Lower lobe of right lung (tissue), 2 donors: Measurements from ENCODE around the gene ZFYVE21. TPM values are rescaled to one million over a fixed set of nuclear protein-coding genes. Genes with fewer than 3 reads are reported as not detected.
"Not testable (repeated sequence)": the region's sequence is repeated elsewhere in the genome, so short reads cannot be mapped to it uniquely, and the experiment has no call there.

Experiments
- ATAC-seq, 2 donors: fragments of 200-7000 bp; cut with Tn5 transposase; one replicate each; pipeline ENCODE4 v1.9.1; 2020 to 2022; ENCODE audit warnings: mild to moderate bottlenecking in 2 of 2, moderate library complexity in 2 of 2
- DNase-seq: peaks from one replicate; pipeline ENCODE4 v3.0.0-alpha.2; 2020
- H3K27ac ChIP-seq: fragments of 200-600 bp; one replicate; pipeline ENCODE4 v1.8.0; 2022
- H3K27me3 ChIP-seq: fragments of 200-600 bp; one replicate; pipeline ENCODE4 v1.8.0; 2022; ENCODE audit warnings: low read depth
- H3K36me3 ChIP-seq: fragments of 200-600 bp; one replicate; pipeline ENCODE4 v1.8.0; 2022; ENCODE audit warnings: mild to moderate bottlenecking
- H3K4me1 ChIP-seq: fragments of 200-600 bp; one replicate; pipeline ENCODE4 v1.8.0; 2022
- H3K4me3 ChIP-seq: fragments of 200-600 bp; one replicate; pipeline ENCODE4 v1.8.0; 2022; ENCODE audit warnings: mild to moderate bottlenecking
- H3K9me3 ChIP-seq: fragments of 200-600 bp; one replicate; pipeline ENCODE4 v1.8.0; 2022
- CTCF ChIP-seq: fragments of 200-600 bp; IDR thresholded peaks from one replicate; pipeline ENCODE4 v1.8.0; 2022; ENCODE audit warnings: antibody characterized with exemption, mild to moderate bottlenecking
- intact Hi-C: fragments of 100-400 bp; cut with DNase I; formaldehyde crosslinking; loops from one replicate; pipeline ENCODE4 v1.11.0; 2022
- total RNA-seq: library from RNA; stranded (reverse); fragmentation: NEBNext Ultra II Directional; extraction: Animal tissue kit (Norgen Biotek cat#: 25700); gene quantifications from one replicate; pipeline ENCODE4 v1.2.1, GENCODE V29; 2021
- donor health status: DM: no; HTN: yes; CAD: no; lungs with severe emphysema.

Gene ZFYVE21
- total RNA-seq, 1 donor from 2014 or later: 49.4 TPM

DNA sequence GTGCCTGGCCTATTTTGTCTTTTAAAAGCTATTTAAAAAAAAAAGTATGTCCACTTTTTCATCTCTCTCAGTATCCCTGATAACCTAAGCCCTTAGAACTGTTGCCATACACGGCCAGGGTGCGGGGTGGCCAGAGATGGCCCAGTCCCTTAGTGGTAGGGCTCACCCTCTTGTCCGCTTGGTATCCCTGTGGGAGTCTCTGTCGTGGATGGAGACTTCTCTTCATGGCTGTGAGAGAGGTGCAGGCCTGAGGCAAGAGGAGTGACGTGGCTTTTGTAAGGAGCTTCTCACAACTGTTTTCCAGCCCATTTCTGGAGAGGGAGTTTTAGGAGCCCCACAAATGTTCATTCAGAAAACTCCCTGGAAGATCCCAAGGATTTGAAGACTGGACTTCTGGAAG, 27.2 kb upstream of the ZFYVE21 start:
- TF ChIP-seq CTCF: no peak
- Histone ChIP-seq H3K27me3 (no peaks in the 10 kb centered on the region), H3K4me3 (no peak overlapping the region), H3K4me1 (peaks cover 15% of the 10 kb centered on the region), H3K9me3 (no peaks in the 10 kb centered on the region), H3K36me3 (peaks cover 94% of the 10 kb centered on the region), H3K27ac (no peak overlapping the region)
- intact Hi-C loops: no loop called here
- DNase-seq (no peak), ATAC-seq (no peak)

GRCh38 chr14:103688906-103689902, 26.4 kb upstream of the ZFYVE21 start:
- peak; percentile 81 to 82 for ATAC-seq
- no peak for TF ChIP-seq CTCF
- peak; percentile 78 for DNase-seq
- peaks cover 94% of the 10 kb centered on the region for H3K36me3 ChIP-seq
- no peaks in the 10 kb centered on the region for H3K9me3 ChIP-seq
- no peak overlapping the region for H3K4me3 ChIP-seq
- intact Hi-C loops: no loop called here
- peaks cover 17% of the 10 kb centered on the region for H3K4me1 ChIP-seq
- peak overlapping the region; percentile 41 for H3K27ac ChIP-seq
- H3K27me3 ChIP-seq: no peaks in the 10 kb centered on the region

DNA sequence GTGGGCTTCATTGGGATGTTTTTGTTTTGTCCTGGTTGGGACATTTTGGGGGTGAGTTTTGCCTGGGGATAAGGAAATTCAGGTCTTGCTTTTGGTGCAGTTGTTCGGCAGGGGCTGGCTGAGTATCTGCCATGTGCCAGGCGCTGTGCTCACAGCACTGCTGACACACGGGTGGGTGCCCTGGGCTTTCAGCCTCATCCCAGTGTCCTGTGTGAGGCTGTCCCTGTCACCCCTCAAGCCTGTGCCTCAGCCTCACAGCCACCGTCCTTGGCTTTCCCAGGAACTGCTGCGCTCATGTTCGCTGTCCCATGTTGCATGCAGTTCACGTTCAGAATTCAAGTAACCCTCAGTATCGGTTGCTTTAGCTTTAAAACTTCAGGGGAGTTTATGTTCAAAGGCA, 25.3 kb upstream of the ZFYVE21 start:
- TF ChIP-seq CTCF: no peak
- no peak for DNase-seq
- H3K27me3 ChIP-seq: no peaks in the 10 kb centered on the region
- no peak for ATAC-seq
- no peak overlapping the region for H3K4me3 ChIP-seq
- peaks cover 24% of the 10 kb centered on the region for H3K4me1 ChIP-seq
- H3K36me3 ChIP-seq: peaks cover 94% of the 10 kb centered on the region
- intact Hi-C loops: no loop called here
- H3K27ac ChIP-seq: no peak overlapping the region
- no peaks in the 10 kb centered on the region for H3K9me3 ChIP-seq

GRCh38 chr14:103691655-103692054, 24.0 kb upstream of the ZFYVE21 start:
- H3K27me3 ChIP-seq, intact Hi-C loops, H3K27ac ChIP-seq, H3K4me3 ChIP-seq, ATAC-seq, DNase-seq, H3K9me3 ChIP-seq: not testable (repeated sequence)
- H3K36me3 ChIP-seq: peaks cover 86% of the 10 kb centered on the region
- peaks cover 37% of the 10 kb centered on the region for H3K4me1 ChIP-seq

DNA sequence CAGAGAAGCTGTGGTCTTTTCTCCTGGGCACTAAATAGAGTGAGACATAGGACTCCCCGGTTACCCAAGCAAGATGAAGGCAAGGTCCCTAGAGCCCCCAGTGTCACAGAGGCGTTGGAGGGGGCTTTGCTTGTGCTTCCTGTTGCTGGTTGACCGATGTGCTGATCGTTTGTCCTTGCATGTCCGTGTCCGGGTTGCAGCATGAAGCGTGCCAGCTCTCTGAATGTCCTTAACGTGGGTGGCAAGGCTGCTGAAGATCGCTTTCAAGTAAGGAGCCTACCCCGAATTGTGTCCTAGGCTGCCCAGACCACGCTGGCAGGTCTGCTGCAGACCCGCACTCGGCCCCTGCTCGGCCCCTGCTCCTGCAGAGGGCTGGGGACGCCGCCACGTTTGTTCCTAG, 23.5 kb upstream of the ZFYVE21 start:
- Histone ChIP-seq H3K4me1 (peaks cover 42% of the 10 kb centered on the region), H3K9me3 (no peaks in the 10 kb centered on the region), H3K4me3 (no peak overlapping the region), H3K27ac (no peak overlapping the region), H3K27me3 (no peaks in the 10 kb centered on the region), H3K36me3 (peaks cover 82% of the 10 kb centered on the region)
- intact Hi-C loops: no loop called here
- DNase-seq (no peak), ATAC-seq (no peak)
- TF ChIP-seq CTCF: no peak

DNA sequence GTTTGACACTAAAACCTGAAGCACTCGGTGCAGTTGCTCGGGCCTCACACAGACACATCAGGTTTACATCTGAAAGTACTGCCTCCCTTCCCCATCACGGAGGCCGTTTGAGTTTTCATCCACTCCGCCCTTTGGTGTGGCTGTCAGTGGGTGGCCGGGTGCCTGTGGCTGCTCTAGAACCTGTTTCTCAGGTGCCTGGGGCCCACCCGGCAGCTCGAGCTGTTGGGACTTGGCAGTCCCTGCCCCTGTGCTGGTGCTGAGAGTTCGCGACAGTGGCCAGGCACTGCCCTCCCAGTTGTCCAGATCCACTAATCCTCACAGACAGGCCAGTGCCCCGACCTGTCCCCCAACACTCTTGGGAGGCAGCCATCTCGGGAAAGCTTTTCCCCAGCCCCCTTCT, 22.7 kb upstream of the ZFYVE21 start:
- Histone ChIP-seq H3K27ac (peak overlapping the region; percentile 48), H3K4me1 (peaks cover 49% of the 10 kb centered on the region), H3K36me3 (peaks cover 82% of the 10 kb centered on the region), H3K4me3 (no peak overlapping the region), H3K27me3 (no peaks in the 10 kb centered on the region), H3K9me3 (no peaks in the 10 kb centered on the region)
- intact Hi-C loops: no loop called here
- no peak for TF ChIP-seq CTCF
- DNase-seq (no peak), ATAC-seq (peak in 1 of 2 donors; percentile 9)
